SU-DHL-6 (cell line): Measurements from ENCODE around the gene MUC15.

Experiments
- H2AFZ ChIP-seq: fragments of 200-600 bp; sonication (generic); 2 replicates; pipeline ENCODE4 v1.6.1; 2014; ENCODE audit warnings: low read depth, mild to moderate bottlenecking, moderate library complexity, mixed read lengths, antibody characterized with exemption, low read length; ENCODE audit not compliant: severe bottlenecking
- H3F3A ChIP-seq: fragments of 200-600 bp; shearing (Covaris generic); 2 replicates; pipeline ENCODE4 v1.6.0; 2016; ENCODE audit warnings: antibody characterized with exemption, mild to moderate bottlenecking; ENCODE audit not compliant: insufficient read depth
- H3K27ac ChIP-seq: fragments of 200-600 bp; sonication (generic); 2 replicates; pipeline ENCODE4 v1.5.1; 2016; ENCODE audit warnings: low read depth, mild to moderate bottlenecking, low read length, moderate library complexity, mixed read lengths
- H3K27me3 ChIP-seq: fragments of 200-600 bp; sonication (generic), shearing (Covaris generic); 2 replicates; pipeline ENCODE4 v1.6.0; 2014; ENCODE audit warnings: mild to moderate bottlenecking, low read length
- H3K36me3 ChIP-seq: fragments of 200-600 bp; sonication (generic); 2 replicates; pipeline ENCODE4 v1.6.1; 2014; ENCODE audit warnings: mild to moderate bottlenecking, low read length, mixed read lengths
- H3K4me2 ChIP-seq: fragments of 300-600, 200-600 bp; shearing (Covaris generic), sonication (generic); 2 replicates; pipeline ENCODE4 v1.6.0; 2014; ENCODE audit warnings: low read length, low read depth, mild to moderate bottlenecking; ENCODE audit not compliant: poor library complexity, severe bottlenecking
- H3K4me3 ChIP-seq: fragments of 200-600 bp; sonication (generic); 2 replicates; pipeline ENCODE4 v1.5.1; 2014; ENCODE audit warnings: antibody characterized with exemption, low read length, mild to moderate bottlenecking, mixed read lengths; ENCODE audit not compliant: insufficient read depth, poor library complexity, severe bottlenecking
- H3K79me2 ChIP-seq: fragments of 200-600 bp; sonication (generic); 2 replicates; pipeline ENCODE4 v1.6.1; 2014; ENCODE audit warnings: mild to moderate bottlenecking, low read length, moderate library complexity; ENCODE audit not compliant: insufficient read depth
- H3K9ac ChIP-seq: fragments of 200-600 bp; sonication (generic); 2 replicates; pipeline ENCODE4 v1.7.0; 2014; ENCODE audit warnings: mild to moderate bottlenecking, low read length
- H3K9me2 ChIP-seq: fragments of 200-600 bp; sonication (generic); replicated peaks from 2 replicates; pipeline ENCODE4 v1.6.1; 2014; ENCODE audit warnings: low read length; ENCODE audit not compliant: insufficient read depth
- H3K9me3 ChIP-seq: fragments of 200-600 bp; sonication (generic); 2 replicates; pipeline ENCODE4 v1.6.1; 2014; ENCODE audit warnings: low read length, mixed read lengths; ENCODE audit not compliant: insufficient read depth
- H4K20me1 ChIP-seq: fragments of 200-600 bp; sonication (generic); 2 replicates; pipeline ENCODE4 v1.6.1; 2014; ENCODE audit warnings: low read depth, mild to moderate bottlenecking, antibody characterized with exemption, low read length, moderate library complexity, mixed read lengths
- CTCF ChIP-seq: fragments of 200-600 bp; sonication (generic); IDR thresholded peaks from one replicate; pipeline ENCODE4 v1.5.1; 2017; ENCODE audit warnings: antibody characterized with exemption, mild to moderate bottlenecking, low read length, moderate library complexity; ENCODE audit not compliant: insufficient read depth, poor library complexity, severe bottlenecking
- EZH2phosphoT487 ChIP-seq: fragments of 200-600 bp; sonication (generic), shearing (Covaris generic); conservative IDR thresholded peaks from 2 replicates; pipeline ENCODE4 v1.6.1; 2018; ENCODE audit warnings: mild to moderate bottlenecking, antibody characterized with exemption, low read length, moderate library complexity, mixed read lengths

Gene MUC15

GRCh38 chr11:26587073-26587472 lies 15.0 kb upstream of the MUC15 start:
- no peak overlapping the region for H3K4me2 ChIP-seq
- no peaks in the 10 kb centered on the region for H3K27me3 ChIP-seq
- H3K9me3 ChIP-seq = no peaks in the 10 kb centered on the region

GRCh38 chr11:26584818-26585217 lies 12.8 kb upstream of the MUC15 start:
- H3F3A ChIP-seq = no peaks in the 10 kb centered on the region
- no peak overlapping the region for H3K4me3 ChIP-seq
- no peak overlapping the region for H3K9ac ChIP-seq
- H3K9me3 ChIP-seq = no peaks in the 10 kb centered on the region
- TF ChIP-seq CTCF (no peak), EZH2phosphoT487 (no peak)
- H3K27me3 ChIP-seq = no peaks in the 10 kb centered on the region
- no peak overlapping the region for H3K4me2 ChIP-seq
- no peak overlapping the region for H3K27ac ChIP-seq
- H3K79me2 ChIP-seq = no peaks in the 10 kb centered on the region
- H3K36me3 ChIP-seq = no peaks in the 10 kb centered on the region
- H4K20me1 ChIP-seq = no peaks in the 10 kb centered on the region
- no peaks in the 10 kb centered on the region for H3K9me2 ChIP-seq
- no peak overlapping the region for H2AFZ ChIP-seq

More at GRCh38 chr11:26587073-26587472, 15.0 kb upstream of the MUC15 start:
- Histone ChIP-seq H3K9ac (no peak overlapping the region), H3K9me2 (no peaks in the 10 kb centered on the region), H3K79me2 (no peaks in the 10 kb centered on the region), H4K20me1 (no peaks in the 10 kb centered on the region), H3K4me3 (no peak overlapping the region), H3F3A (no peaks in the 10 kb centered on the region), H3K36me3 (no peaks in the 10 kb centered on the region), H2AFZ (no peak overlapping the region), H3K27ac (no peak overlapping the region)
- TF ChIP-seq EZH2phosphoT487 (no peak), CTCF (no peak)

GRCh38 chr11:26583550-26583949 lies 11.5 kb upstream of the MUC15 start:
- Histone ChIP-seq H3K4me2 (no peak overlapping the region), H3K27me3 (no peaks in the 10 kb centered on the region), H3K27ac (no peak overlapping the region), H3K9me2 (no peaks in the 10 kb centered on the region), H4K20me1 (no peaks in the 10 kb centered on the region), H3K79me2 (no peaks in the 10 kb centered on the region), H3K9ac (no peak overlapping the region), H3F3A (no peaks in the 10 kb centered on the region), H3K9me3 (no peaks in the 10 kb centered on the region), H3K36me3 (no peaks in the 10 kb centered on the region), H2AFZ (no peak overlapping the region), H3K4me3 (no peak overlapping the region)
- no peak for TF ChIP-seq CTCF
- no peak for TF ChIP-seq EZH2phosphoT487

GRCh38 chr11:26580929-26581328 lies 8.9 kb upstream of the MUC15 start:
- Histone ChIP-seq H3K79me2 (no peaks in the 10 kb centered on the region), H3K9me2 (no peaks in the 10 kb centered on the region), H4K20me1 (no peaks in the 10 kb centered on the region), H3K27me3 (no peaks in the 10 kb centered on the region), H3K4me3 (no peak overlapping the region), H3K27ac (no peak overlapping the region), H3K9ac (no peak overlapping the region), H3K9me3 (no peaks in the 10 kb centered on the region), H3K36me3 (no peaks in the 10 kb centered on the region), H3K4me2 (no peak overlapping the region), H3F3A (no peaks in the 10 kb centered on the region), H2AFZ (no peak overlapping the region)
- no peak for TF ChIP-seq CTCF
- TF ChIP-seq EZH2phosphoT487 = no peak
